ENCODE measurements around the gene CTDNEP1. TPM values are rescaled to one million over a fixed set of nuclear protein-coding genes. Genes with fewer than 3 reads are reported as not detected.

Gene CTDNEP1
- polyA plus RNA-seq, 3 donors: 53.1 to 94.1 (median 91.8) TPM

- 1% methylated on average over 37 to 66 of the region's 73 CpGs for WGBS, 3 donors
- peak overlapping the region; percentile 32 for H3K27ac ChIP-seq (ENCODE audit: low read depth, low read length)
These were observed 13.6 kb downstream of the CTDNEP1 start for GRCh38 chr17:7237761-7238419.

- WGBS, 3 donors: 16 to 26% (median 22%) methylated on average over 6 of the region's 6 CpGs
- peak overlapping the region; percentile 32 for H3K27ac ChIP-seq (ENCODE audit: low read depth, low read length)
These were observed 14.2 kb downstream of the CTDNEP1 start for GRCh38 chr17:7237266-7237760.

GRCh38 chr17:7236808-7237207 is 14.7 kb downstream of the CTDNEP1 start:
- H3K27ac ChIP-seq (ENCODE audit: low read depth, low read length): no peak overlapping the region

GRCh38 chr17:7235693-7236665 is 15.6 kb downstream of the CTDNEP1 start:
- 79 to 87% (median 86%) methylated on average over 22 of the region's 22 CpGs for WGBS, 3 donors
- no peak overlapping the region for H3K27ac ChIP-seq (ENCODE audit: low read depth, low read length)

More at GRCh38 chr17:7236808-7237207, 14.7 kb downstream of the CTDNEP1 start:
- 85 to 91% (median 87%) methylated on average over 6 of the region's 6 CpGs for WGBS, 3 donors

GRCh38 chr17:7234083-7234951 is 17.2 kb downstream of the CTDNEP1 start, which contains the start of gene DVL2:
TSS of gene DVL2 (minus strand) at chr17:7234517. CDS start at chr17:7234262, 255 bp downstream.
- no peak within 1 kb of the TSS for H3K27ac ChIP-seq (ENCODE audit: low read depth, low read length)
- WGBS, 3 donors: 0 to 1% (median 1%) methylated on average over 58 to 72 of the region's 72 CpGs

GRCh38 chr17:7233701-7234082 is 17.8 kb downstream of the CTDNEP1 start:
- WGBS, 3 donors: 1% methylated on average over 9 of the region's 9 CpGs
- no peak overlapping the region for H3K27ac ChIP-seq (ENCODE audit: low read depth, low read length)

- 79 to 84% (median 80%) methylated on average over 5 of the region's 5 CpGs for WGBS, 3 donors
- no peak overlapping the region for H3K27ac ChIP-seq (ENCODE audit: low read depth, low read length)
These were observed 19.4 kb downstream of the CTDNEP1 start for GRCh38 chr17:7232114-7232513.

GRCh38 chr17:7229504-7229903 is 22.0 kb downstream of the CTDNEP1 start:
- no peak overlapping the region for H3K27ac ChIP-seq (ENCODE audit: low read depth, low read length)
- WGBS, 3 donors: 93 to 95% (median 94%) methylated on average over 19 of the region's 19 CpGs

GRCh38 chr17:7228920-7229319 is 22.6 kb downstream of the CTDNEP1 start:
- 91 to 97% (median 92%) methylated on average over 14 of the region's 14 CpGs for WGBS, 3 donors
- no peak overlapping the region for H3K27ac ChIP-seq (ENCODE audit: low read depth, low read length)

GRCh38 chr17:7226721-7227710 is 24.5 kb downstream of the CTDNEP1 start:
- no peak overlapping the region for H3K27ac ChIP-seq (ENCODE audit: low read depth, low read length)
- WGBS, 3 donors: 89 to 94% (median 90%) methylated on average over 31 of the region's 31 CpGs

- 82 to 86% (median 86%) methylated on average over 16 to 21 of the region's 21 CpGs for WGBS, 3 donors
- no peak overlapping the region for H3K27ac ChIP-seq (ENCODE audit: low read depth, low read length)
These were observed 25.7 kb downstream of the CTDNEP1 start for GRCh38 chr17:7225711-7226331.

GRCh38 chr17:7224661-7225111 is 26.8 kb downstream of the CTDNEP1 start:
- 63 to 75% (median 71%) methylated on average over 14 to 15 of the region's 15 CpGs for WGBS, 3 donors

GRCh38 chr17:7224110-7224509 is 27.4 kb downstream of the CTDNEP1 start:
- 73 to 83% (median 80%) methylated on average over 9 to 10 of the region's 10 CpGs for WGBS, 3 donors
- no peak overlapping the region for H3K27ac ChIP-seq (ENCODE audit: low read depth, low read length)

More at GRCh38 chr17:7224661-7225111, 26.8 kb downstream of the CTDNEP1 start:
- no peak overlapping the region for H3K27ac ChIP-seq (ENCODE audit: low read depth, low read length)

GRCh38 chr17:7223375-7223774 is 28.2 kb downstream of the CTDNEP1 start:
- H3K27ac ChIP-seq (ENCODE audit: low read depth, low read length): no peak overlapping the region
- 84 to 86% (median 86%) methylated on average over 4 of the region's 4 CpGs for WGBS, 3 donors

GRCh38 chr17:7222972-7223292 is 28.6 kb downstream of the CTDNEP1 start:
- H3K27ac ChIP-seq (ENCODE audit: low read depth, low read length): no peak overlapping the region
- 78 to 80% (median 79%) methylated on average over 7 of the region's 7 CpGs for WGBS, 3 donors

GRCh38 chr17:7222093-7222971 is 29.2 kb downstream of the CTDNEP1 start:
- H3K27ac ChIP-seq (ENCODE audit: low read depth, low read length): no peak overlapping the region
- WGBS, 3 donors: 72 to 83% (median 79%) methylated on average over 15 of the region's 15 CpGs
